GM19463 (cell line): Measurements from ENCODE around the gene TBCEL.
A peak's percentile ranks its signal among the peaks of the same experiment; 100 is the strongest.
"Not testable (repeated sequence)": the region's sequence is repeated elsewhere in the genome, so short reads cannot be mapped to it uniquely, and the experiment has no call there.

Experiments used
- ATAC-seq: cut with Tn5 transposase; IDR thresholded peaks from one replicate; pipeline ENCODE4 v1.9.1; 2021; ENCODE audit warnings: mild to moderate bottlenecking, moderate library complexity; ENCODE audit not compliant: unreplicated experiment

TBCEL gene

DNA sequence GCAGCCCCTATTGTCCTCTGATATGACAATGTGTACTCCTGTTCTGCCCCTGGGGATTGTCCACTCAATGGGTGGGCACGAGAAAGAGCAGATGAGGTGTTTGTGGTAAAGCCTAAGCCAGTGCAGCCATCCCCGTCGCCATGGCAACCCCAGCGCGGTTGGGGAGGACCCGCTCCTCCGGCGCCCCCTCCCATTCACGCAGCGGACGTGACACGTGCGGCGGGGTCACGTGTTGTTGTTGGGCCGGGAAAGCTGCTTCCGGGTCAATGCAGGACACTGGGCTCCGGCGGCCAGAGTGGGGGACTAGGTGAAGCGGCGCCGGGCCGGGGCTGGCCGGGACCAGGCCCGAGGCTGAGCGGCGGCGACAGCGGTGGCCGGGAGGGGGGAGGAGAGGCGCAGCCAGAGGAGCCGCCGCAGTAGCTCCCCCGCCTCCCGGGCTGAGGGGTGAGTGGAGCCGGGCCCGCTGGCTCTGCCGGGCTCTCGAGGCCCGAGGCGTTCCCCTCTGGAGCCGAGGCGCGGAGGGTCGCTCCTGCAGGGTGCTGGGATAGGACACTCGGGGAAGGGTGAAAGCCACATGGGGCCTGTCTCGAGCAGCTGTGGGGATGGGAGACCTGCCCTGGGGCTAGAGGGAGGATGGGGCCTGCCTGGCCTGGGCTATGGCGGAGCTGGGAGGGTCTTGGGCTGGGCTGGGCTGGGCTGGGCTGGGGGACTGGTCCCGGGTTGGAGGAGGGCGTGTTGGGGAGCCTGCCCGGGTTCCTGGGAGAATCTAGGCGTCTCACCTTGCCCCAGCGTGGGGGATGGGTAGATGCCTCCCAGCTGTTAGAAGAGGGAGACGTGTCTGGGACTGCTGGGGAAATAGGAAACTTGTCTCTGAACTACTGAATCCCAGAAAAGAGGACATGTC lies at the start of gene TBCEL:
Gene TBCEL, plus strand, starts transcription at position 255 of the 904 bp plus-strand sequence. CDS start 21,589 bp downstream, outside the sequence.
- ATAC-seq = peak; percentile 98

- ATAC-seq = no peak
These were observed 49.4 kb upstream of the TBCEL start for GRCh38 chr11:120974466-120974865.

DNA sequence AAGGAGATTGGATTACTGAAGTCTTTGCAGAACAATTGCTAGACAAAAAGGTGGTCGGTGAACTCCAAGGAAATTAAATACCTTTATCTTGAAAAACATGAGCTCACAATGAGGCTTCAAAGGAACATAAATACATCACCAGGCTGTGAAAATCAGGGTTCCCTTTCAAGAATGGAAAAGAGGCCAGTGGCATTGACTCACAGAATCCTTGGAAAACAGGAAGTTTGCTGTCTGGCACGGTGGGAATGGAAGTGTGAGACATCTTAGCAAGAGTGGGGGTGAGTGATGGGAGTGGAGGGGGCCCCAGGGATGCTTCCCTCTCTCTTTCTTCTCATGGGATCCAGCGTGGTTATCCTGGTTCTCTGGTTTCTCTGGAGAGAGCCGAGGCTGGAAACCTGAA lies 48.9 kb upstream of the TBCEL start:
- ATAC-seq = no peak

DNA sequence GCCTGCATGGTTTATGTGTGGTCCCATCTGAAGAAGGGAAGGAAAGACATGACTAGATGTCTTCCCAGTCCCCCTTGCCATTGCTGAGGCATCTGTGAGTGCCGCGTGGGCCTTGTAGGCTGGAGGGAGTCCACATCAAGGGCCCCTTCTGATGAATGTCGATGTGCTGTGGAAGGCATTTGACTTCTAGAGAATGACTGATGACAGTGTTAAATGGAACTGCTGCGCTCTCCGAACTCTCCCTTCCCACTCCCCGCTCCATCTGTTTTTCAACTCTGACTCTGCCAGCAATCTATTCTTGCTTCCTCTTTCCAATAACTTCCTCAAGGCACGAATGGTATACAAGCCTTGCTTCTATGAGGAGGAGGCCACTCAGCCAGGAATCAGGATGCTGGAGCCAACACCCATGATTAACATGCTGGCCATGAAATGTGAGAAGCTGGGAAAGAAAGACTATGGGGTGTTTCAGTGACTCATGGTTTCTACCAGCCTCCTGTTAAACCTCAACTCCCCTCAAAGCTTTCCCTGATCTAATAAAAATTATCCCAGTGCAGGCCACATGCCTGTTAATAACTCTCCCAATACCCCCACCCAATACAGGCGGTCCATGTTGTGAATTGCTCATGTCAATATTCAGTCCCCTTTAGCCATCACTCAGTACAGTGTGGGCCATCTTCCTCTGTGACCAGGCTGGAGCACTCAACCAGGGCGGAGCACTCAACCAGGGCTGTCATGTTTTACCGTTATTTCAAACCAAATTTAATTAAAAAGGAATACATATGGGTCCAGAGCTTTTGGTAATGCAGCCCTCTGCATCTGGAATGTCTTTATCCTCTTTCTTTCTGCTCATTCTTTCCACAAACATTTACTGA lies 46.4 kb upstream of the TBCEL start:
- no peak for ATAC-seq

DNA sequence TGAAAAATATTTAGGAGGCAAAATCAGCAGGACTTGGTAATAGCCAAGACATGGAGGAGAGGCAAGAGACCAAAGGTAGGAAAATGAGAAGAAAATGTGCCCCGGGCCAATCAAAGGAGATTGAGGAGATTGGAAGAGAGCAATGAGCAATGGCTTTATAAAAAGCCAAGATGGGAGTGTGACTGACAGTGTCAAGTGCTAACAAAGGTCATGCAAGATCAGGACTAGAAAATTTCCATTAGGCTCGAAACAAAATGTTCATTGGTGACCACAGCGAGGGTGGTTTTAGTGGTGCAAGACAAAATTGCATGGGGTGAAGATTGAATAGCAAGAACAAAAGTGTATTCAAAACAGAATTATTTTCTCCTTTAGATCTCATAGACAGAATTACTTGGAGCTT lies 45.2 kb upstream of the TBCEL start:
- no peak for ATAC-seq

- ATAC-seq = peak; percentile 48
These were observed 38.0 kb upstream of the TBCEL start for GRCh38 chr11:120985718-120986569.

GRCh38 chr11:120988603-120989002 lies 35.3 kb upstream of the TBCEL start:
- no peak for ATAC-seq

DNA sequence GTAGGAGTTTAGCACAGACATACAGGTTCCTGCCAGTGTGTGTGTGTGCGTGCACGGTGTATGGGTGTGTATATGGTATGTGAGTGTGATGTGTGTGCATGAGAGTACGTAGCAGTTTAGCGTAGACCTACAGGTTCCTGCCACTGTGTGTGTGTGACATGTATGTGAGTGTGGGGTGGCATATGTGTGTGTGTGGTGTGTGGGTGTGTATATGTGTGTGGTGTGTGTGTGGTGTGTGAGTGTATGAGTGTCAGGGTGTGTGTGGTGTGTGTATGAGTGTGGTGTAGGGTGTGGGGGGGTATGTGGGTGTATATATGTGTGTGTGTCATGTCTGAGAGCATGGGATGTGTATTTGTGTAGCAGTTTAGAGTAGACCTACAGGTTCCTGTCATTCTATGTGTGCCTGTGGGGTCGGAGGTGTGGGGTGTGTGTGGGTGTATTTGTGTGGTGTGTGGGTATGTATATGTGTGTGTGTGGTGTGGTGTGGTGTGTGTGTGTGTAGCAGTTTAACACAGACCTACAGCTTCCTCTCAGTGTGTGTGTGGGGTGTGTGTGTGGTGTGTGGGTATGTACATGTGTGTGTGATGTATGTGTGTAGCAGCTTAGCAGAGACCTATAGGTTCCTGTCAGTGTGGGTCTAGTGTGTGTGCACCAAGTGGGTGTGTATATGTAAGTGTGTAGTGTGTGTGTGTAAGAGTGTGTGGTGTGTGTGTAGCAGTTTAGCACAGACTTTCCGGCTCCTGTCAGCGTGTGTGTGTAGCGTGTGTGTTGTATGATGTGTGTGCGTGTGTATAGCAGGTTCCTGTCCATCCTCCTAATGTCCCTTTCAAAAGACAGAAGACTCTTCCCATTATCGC lies 31.8 kb upstream of the TBCEL start:
- ATAC-seq = no peak

DNA sequence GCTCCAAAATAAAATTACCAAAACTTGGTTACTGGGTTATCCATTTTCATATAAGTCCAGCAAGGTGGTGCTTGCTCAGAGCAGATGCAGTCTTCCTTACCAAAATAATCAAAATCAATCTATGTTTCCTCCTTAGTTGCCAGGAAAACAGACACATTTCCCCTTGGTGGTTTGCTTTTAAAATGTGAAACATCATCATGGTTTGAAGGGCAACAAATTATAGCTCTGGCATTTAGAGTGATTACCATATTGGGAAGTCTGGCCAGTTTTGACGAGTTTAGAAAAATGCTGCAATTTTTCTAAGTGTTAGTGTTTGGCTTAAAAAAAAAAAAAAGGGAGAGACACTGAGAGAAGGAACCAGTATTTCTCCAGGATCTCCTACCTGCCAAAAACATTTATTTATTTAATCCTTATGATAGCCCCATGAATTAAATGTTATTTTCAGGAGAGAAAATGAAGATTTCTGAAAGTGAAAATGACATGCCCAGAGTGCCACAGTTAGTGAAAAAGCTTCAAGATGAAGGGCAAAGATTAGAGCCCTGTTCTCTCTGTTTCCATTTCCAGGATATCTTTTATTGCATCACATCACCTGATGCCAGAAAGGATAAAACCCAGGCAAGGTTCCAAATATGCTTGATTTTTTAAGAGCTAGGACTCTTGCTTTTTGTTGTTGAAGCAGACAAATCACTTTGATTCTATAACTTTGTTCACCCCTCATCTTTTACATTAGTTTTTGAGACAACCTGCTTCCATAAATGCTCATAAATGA lies 29.6 kb upstream of the TBCEL start:
- no peak for ATAC-seq

- ATAC-seq = no peak
These were observed 28.7 kb upstream of the TBCEL start for GRCh38 chr11:120995184-120995583.

GRCh38 chr11:120996973-120997372 lies 26.9 kb upstream of the TBCEL start:
- no peak for ATAC-seq

- no peak for ATAC-seq
These were observed 25.3 kb upstream of the TBCEL start for GRCh38 chr11:120998581-120998980.

GRCh38 chr11:121004206-121004840 lies 19.6 kb upstream of the TBCEL start:
- no peak for ATAC-seq

- no peak for ATAC-seq
These were observed 17.0 kb upstream of the TBCEL start for GRCh38 chr11:121006922-121007321.

DNA sequence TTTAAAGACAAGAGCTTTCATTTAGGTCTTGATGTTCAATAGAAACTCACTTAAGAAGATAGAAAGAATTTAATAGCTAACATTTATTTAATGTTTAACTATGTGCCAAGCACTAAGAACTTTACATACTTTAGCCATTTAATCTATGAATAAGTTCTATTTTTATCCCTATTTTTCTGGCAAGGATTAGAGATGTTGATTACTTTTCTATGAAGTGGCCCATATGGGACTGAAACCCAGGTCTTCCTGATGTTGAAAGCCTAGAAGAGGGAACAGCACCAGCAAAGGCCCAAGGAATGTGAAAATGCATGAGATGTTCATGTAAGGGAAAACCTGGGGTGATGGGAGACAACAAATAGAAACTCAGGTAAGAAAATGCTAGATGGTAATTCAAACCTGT lies 15.4 kb upstream of the TBCEL start:
- ATAC-seq = no peak

DNA sequence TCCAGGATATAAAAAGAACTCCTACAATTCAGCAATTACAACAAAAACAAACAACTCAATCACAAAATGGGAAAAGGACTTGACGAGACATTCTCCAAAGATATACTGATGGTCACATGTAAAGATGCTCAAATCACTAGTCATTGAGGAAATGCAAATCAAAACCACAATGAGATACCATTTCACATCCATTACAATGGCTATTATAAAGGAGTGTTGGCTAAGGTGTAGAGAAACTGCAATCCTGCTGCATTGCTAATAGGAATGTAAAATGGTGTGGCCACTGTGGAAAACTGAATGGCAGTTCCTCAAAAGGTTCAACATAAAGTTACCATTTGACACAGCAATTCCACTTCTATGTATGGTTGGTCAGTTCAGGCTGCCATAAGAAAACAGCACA lies 11.8 kb upstream of the TBCEL start:
- no peak for ATAC-seq

- no peak for ATAC-seq
These were observed 5.2 kb upstream of the TBCEL start for GRCh38 chr11:121018746-121019145.

GRCh38 chr11:121021718-121022117 lies 2.2 kb upstream of the TBCEL start:
- not testable (repeated sequence) for ATAC-seq

GRCh38 chr11:121024989-121025388 lies 1.1 kb downstream of the TBCEL start:
- no peak for ATAC-seq
